GM21717 (cell line): Measurements from ENCODE around the gene MLLT10.
"Not testable (repeated sequence)": the region's sequence is repeated elsewhere in the genome, so short reads cannot be mapped to it uniquely, and the experiment has no call there.

ENCODE experiments used
- ATAC-seq: cut with Tn5 transposase; IDR thresholded peaks from one replicate; pipeline ENCODE4 v1.9.1; 2021; ENCODE audit warnings: mild to moderate bottlenecking, moderate library complexity; ENCODE audit not compliant: unreplicated experiment

The MLLT10 gene

DNA sequence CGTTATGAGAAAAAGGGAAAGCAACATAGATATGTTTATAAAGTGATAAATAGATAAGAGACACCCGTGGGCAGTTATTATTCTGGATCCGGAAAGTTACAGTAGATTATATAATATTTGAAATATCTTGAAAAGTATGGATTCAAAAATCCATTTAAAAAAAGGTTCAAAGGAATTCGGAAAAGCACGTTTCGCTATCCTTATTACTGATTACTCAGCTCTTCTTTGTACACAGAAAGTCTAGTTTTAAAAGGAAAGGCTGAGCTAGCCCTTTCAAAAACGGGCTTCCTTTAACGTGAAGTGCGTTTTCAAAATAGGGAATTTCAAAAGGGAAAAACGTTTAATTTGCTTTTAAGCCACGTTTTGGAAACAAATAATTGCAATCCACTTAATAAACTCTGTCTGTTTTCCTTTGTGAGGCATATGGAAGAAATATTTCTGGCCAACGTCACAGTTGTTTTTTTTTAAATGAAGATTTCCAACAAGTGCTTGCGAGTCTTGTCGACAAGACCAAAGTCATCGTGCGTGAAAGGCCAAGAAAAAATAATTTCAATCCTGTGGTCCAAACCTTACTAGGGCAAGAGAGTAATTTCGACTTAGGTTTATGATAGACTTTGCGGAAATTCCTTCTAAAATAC lies 6.3 kb upstream of the MLLT10 start:
- no peak for ATAC-seq

DNA sequence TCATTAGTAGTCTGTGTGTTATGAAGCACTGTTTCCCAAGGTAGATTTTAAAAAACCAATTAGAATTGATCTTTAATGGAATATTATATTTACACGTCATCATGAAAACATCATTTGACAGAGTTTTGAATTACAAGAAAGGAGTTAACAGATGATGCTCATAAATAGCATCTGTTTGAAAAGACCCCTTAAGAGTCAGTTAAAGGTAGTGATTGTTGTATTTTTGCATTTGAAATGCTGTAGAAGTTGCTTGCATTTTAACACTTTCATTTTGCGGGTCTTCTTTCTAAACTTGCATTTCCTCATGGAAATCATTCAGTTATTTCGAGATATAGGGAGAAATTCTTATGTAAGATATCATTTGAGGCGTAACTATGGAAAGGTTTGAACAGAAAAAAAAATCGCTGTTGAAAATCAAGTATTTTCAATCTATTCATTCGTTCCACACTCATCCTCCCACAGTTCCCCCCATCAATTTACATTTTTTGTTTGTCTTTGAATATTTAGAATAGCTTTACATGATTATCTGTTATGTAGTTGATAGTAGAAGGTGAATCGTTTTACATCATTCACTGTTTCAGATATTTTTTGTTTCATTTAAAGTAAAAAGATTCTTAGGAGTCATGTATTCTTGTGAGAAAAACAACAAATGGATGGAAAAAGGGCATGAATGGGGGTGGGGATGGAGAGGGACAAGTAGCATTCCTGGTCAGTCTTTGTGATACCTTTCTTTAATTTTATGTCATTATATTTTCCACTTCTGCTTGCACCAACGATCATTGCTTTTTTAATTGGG lies 5.6 kb upstream of the MLLT10 start:
- no peak for ATAC-seq

GRCh38 chr10:21529032-21529910 lies 4.8 kb upstream of the MLLT10 start:
- ATAC-seq, result no peak

DNA sequence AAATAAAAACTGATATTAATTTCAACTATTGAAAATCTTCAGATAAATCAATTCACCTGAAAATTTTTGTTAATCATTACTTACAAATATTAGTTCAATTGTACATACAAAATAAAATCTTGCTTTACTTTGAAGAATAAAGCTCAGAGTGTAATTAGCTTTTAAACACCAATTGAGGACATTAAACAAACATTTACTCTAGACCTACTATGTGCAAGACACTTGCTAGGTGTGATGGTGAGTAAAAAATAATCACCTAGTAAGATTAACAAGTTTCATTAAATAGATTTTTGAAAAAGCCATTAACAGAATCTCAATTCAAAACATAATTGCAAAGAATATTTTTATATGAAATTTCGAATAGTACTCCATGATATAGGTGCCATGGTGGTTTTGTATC lies 3.9 kb upstream of the MLLT10 start:
- no peak for ATAC-seq

DNA sequence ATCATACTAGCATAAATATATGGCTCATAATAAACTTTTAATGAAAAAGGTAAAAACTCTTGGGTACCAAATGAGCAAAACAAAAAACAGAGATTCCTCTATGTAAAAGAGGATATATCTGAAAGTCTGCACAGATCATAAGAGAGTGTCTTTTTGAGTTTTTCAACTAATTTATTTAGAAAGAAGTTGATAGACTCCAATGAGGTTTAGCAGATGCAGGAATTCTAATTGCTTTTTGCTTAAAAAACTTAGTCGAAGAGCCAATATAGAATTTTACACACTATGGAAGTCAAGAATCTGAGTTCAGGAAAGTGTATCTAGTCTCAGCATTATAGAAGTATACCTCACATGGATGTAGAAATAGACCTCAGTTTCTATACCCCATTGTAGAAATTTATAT lies 3.4 kb upstream of the MLLT10 start:
- no peak for ATAC-seq

- no peak for ATAC-seq
These were observed 2.9 kb upstream of the MLLT10 start for GRCh38 chr10:21531164-21531563.

GRCh38 chr10:21532694-21533466 lies 1.2 kb upstream of the MLLT10 start:
- no peak for ATAC-seq

DNA sequence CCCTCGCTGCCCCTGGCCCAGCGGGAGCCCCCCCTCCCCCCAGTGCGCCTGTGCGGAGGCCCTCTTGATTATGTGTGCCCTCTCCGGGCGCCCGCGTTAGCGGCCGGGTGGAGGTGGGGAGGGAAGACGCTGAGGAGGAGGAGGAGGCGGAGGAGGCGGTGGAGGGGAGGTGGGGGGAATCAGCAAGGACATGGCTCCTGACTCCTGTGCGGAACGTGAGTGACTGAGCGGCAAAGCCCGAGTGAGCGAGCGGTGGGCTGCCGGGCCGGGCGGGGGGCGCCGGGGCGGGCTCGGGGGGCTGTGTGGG lies 201 bp downstream of the MLLT10 start:
- no peak for ATAC-seq

DNA sequence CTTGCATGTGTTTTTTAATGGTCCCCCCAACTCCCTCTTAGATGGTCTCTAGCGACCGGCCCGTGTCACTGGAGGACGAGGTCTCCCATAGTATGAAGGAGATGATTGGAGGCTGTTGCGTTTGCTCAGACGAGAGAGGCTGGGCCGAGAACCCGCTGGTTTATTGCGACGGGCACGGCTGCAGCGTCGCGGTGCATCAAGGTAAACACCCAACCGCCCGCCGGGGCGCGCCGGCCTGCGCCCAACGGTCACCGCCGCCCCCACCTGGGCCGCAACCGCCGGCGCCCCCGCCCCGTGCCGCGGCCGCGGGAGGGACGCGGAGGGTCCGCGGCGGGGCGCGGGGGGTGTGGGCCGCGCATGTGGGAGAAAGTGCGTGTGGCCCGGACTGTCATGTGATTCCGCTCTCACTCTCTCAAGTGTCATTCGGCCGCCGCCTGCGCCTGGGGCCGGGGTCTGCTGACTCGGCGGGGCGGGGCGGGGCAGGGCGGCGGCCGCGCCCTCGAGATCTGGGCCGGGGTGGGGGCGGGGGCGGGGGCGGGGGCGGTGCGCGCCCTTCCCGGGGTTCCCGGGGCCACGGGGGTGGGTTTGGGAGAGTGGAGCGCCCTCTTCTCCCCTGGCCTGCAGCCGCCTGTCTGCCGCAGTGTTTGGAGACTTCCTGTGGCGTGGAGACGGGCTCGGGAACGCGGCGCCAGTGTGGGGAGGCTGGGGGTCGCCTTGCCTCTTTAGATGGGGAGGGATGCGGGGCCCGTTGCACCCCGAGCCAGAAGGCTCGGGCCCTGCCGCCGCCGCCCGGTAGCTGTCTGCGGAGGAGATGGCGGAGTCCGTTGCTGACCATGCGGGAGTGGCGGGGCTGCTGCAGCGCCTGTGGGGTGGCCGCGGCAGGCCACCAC lies 817 bp downstream of the MLLT10 start:
- peak; percentile 22 for ATAC-seq

DNA sequence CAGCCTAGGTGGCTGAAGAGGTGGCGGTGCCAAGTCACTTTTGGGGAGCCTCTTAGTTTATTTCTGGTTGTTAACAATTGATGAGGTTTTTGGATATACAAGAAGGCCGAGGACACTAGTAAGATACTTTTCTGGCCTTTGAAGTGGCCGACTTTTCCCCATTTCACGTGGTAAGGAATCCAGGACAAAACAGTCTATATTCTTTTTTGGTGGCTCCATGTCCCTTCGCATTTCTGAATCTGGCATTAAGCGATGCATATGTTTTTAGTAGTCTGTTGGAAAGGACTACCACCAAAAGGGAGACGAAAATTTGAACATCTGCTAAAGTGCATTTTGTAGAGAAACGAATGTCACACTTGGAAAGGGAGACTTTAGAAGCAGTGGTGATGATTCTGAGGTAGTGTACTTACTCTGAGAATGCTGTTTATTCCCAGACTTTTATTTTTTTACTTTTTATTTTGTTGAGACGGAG lies 1.5 kb downstream of the MLLT10 start:
- no peak for ATAC-seq

- not testable (repeated sequence) for ATAC-seq
These were observed 1.9 kb downstream of the MLLT10 start for GRCh38 chr10:21535976-21536375.

DNA sequence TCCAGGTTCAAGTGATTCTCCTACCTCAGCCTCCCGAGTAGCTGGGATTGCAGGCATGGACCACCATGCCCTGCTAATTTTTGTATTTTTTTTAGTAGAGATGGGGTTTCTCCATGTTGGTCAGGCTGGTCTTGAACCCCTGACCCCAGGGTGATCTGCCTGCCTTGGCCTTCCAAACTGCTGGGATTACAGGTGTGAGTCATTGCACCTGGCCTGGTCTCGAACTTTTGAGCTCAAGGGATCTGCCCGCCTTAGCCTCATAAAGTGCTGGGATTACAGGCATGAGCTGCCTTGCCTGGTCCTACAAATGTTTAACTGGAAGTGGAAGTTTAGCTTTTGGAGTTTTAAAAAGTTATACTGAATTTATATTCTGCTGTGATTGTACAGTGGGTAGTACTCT lies 2.8 kb downstream of the MLLT10 start:
- ATAC-seq, result no peak

GRCh38 chr10:21540701-21541100 lies 6.7 kb downstream of the MLLT10 start:
- not testable (repeated sequence) for ATAC-seq

DNA sequence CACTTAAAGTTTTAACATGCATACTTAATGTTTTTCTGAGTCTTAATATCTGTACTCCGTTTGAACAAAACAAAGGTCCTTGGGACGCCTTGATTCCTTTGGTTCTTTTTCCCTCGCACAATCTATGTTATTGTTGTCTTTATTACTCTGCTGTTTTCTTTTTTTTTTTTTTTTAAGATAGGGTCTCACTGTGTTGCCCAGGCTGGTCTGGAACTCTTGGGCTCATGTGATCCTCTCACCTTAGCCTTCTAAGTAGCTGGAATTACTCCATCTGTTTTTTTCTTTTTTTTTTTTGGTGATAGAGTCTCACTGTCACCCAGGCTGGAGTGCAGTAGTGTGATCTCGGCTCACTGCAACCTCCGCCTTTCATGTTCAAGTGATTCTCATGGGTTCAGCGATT lies 13.2 kb downstream of the MLLT10 start:
- no peak for ATAC-seq

DNA sequence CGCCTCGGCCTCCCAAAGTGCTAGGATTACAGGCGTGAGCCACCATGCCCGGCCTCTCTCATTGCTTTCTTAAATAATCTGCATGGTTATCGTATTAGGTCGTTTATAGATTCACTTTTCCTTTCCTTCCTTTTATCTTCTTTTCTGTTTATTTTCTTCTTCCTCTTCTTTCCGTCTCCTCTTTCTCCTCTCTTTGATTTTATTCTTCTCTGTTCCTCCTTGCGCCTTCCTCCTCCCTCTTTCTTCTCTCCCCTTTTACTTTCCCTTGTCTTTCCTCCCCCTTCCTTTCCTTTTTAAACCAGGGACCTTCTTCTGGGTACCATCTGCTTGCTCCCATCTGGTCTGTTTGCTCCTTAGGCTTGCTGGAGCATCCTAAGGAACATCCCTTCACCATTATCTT lies 18.6 kb downstream of the MLLT10 start:
- ATAC-seq, result no peak

DNA sequence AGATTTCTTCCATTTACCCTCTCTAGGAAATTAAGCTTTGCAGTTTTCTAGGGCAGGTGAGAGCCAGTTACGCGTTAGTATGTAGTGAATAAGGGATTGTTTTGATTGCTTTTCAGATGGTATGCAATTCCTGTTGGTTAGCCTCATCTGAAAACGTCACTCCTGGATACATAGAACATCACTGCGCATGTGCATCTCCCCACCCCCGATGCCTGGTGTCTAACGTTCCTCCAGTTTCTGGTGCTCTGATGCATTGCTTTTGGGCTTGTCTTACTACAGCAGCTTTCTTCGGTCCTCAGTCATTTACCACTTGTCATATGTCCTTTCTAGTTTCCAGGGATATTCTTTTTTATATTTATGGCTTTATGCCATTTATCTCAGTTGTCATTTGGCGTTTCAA lies 22.5 kb downstream of the MLLT10 start:
- ATAC-seq, result no peak

- ATAC-seq, result not testable (repeated sequence)
These were observed 25.0 kb downstream of the MLLT10 start for GRCh38 chr10:21558984-21559383.

GRCh38 chr10:21570761-21571521 lies 36.9 kb downstream of the MLLT10 start:
- ATAC-seq, result no peak

GRCh38 chr10:21572578-21572977 lies 38.5 kb downstream of the MLLT10 start:
- ATAC-seq, result no peak
